Transverse colon (tissue), 4 donors: ENCODE measurements around the gene SFN. TPM values are rescaled to one million over a fixed set of nuclear protein-coding genes. Genes with fewer than 3 reads are reported as not detected.

Experiments used
- DNase-seq: peaks from one replicate; pipeline ENCODE4 v3.0.0-alpha.2; 2019
- H3K27ac ChIP-seq, 4 donors: fragments of 200-600 bp; sonication (generic); 2 replicates each; pipeline ENCODE4 v1.5.1; 2016 to 2018; ENCODE audit warnings: inconsistent platforms in 4 of 4
- H3K27me3 ChIP-seq: fragments of 200-600 bp; sonication (generic); 2 replicates; pipeline ENCODE4 v1.5.1; 2017; ENCODE audit warnings: inconsistent platforms
- H3K36me3 ChIP-seq, 4 donors: fragments of 200-600 bp; sonication (generic); 2 replicates each; pipeline ENCODE4 v1.5.1; 2017 to 2019; ENCODE audit warnings: inconsistent platforms in 4 of 4
- H3K4me1 ChIP-seq, 4 donors: fragments of 200-600 bp; sonication (generic); 2 replicates each; pipeline ENCODE4 v1.5.1; 2017 to 2020; ENCODE audit warnings: inconsistent platforms in 4 of 4
- H3K4me3 ChIP-seq, 4 donors: fragments of 200-600 bp; sonication (generic); 1 replicate in 1 of 4; 2 replicates in 3 of 4; pipeline versions ENCODE4 v1.5.1 to v1.6.1; 2017 to 2019; ENCODE audit warnings: inconsistent platforms in 4 of 4
- H3K9me3 ChIP-seq, 2 donors: fragments of 200-600 bp; sonication (generic); 2 replicates each; pipeline ENCODE4 v1.5.1; 2017 to 2019; ENCODE audit warnings: inconsistent platforms in 2 of 2
- EP300 ChIP-seq: sonication (generic); formaldehyde crosslinking; IDR thresholded peaks from one replicate; pipeline ENCODE4 v1.6.1; 2017; ENCODE audit warnings: antibody characterized with exemption, low read depth
- POLR2A ChIP-seq: fragments of 450-650 bp; IDR thresholded peaks from one replicate; pipeline ENCODE4 v1.6.1; 2016; ENCODE audit warnings: antibody characterized with exemption, mild to moderate bottlenecking, moderate library complexity
- POLR2AphosphoS5 ChIP-seq, 3 donors: sonication (generic); formaldehyde crosslinking; IDR thresholded peaks; one replicate each; pipeline ENCODE4 v1.6.1; 2016; ENCODE audit warnings: antibody characterized with exemption in 3 of 3
- WGBS, 2 donors: methylation state at CpG; one replicate each; pipeline ENCODE4 v1.1.5; 2018; ENCODE audit warnings: low coverage in 1 of 2; 5-methylcytosine and 5-hydroxymethylcytosine counted together
- in situ Hi-C, 4 donors: fragments of 200-750 bp; cut with MboI; loops; one replicate each; pipeline versions ENCODE4 v1.15.0 to v1.15.1; 2017; ENCODE audit warnings: low sequenced_read_pairs in 3 of 4, low pct_ligation_motif_present in 1 of 4, low pct_unique_long_range_greater_than_20kb in 1 of 4
- intact Hi-C: fragments of 100-400 bp; cut with DNase I; formaldehyde crosslinking; loops from one replicate; pipeline ENCODE4 v1.15.1; 2023; ENCODE audit warnings: low total_unique reads
- total RNA-seq, 4 donors: library from RNA; depleted of rRNA; stranded (reverse); fragments of >200 nt; gene quantifications; one replicate each; pipeline ENCODE4 v1.1.0, GENCODE V29; 2016
- TF ChIP-seq, protein P1 (sequence below), 5 experiments: fragments of 200-600 bp in 3 of 5; fragments of 450-650 bp in 2 of 5; sonication (generic) in 3 of 5; IDR thresholded peaks; 1 replicate in 2 of 5; 2 replicates in 3 of 5; pipeline ENCODE4 v1.5.1; 2016 to 2017; ENCODE audit warnings: antibody characterized with exemption in 5 of 5, inconsistent platforms in 3 of 5, mild to moderate bottlenecking in 2 of 5, moderate library complexity in 1 of 5

The SFN gene
- total RNA-seq, 4 donors from 2014 or later, result 50.2 to 197 (median 163) TPM

DNA sequence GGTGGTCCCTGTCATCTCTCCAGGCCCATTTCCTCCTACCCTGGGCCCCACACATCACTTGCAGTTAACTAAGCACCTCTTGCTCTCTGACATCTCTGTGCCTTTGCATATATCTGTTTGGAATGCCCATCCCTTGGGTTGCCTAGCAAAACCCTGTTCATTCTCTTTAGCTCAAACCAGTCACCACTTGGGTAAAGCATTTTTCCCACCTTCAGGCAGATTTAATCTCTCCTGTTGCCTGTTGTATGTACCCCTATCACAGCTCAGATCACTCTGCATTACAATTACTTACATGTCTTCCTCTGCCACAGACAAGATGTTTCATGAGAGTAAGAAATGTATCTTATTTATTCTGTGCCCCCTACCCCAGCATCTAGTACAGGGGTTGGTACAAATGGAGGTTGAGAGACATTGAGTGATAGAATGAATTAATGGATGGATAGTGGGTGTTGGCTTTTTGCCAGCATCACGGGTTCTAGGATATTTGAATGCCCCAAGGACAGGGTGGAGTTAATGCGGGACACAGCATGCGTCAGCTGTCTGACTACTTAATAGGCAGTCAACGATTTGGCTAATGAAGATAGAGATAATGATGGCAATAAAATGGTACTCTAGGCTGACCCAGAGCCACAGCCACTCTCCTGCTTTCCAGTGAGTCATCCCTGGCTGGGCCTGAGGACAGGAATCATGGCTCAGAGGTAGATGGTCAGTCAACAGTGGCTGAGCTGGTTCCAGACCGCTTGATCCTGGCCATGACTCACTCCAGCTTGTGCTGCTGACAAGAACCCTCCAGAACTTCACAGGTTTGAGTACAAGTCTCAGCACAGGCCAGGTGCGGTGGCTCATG lies 44.3 kb downstream of the SFN start:
- in situ Hi-C loops, result no loop called here
- DNase-seq, result peak; percentile 41
- 45 to 61% methylated on average over 4 to 6 of the region's 6 CpGs for WGBS, 2 donors

GRCh38 chr1:26909951-26910342 lies 47.0 kb downstream of the SFN start:
- H3K27me3 ChIP-seq, result no peaks in the 10 kb centered on the region
- H3K27ac ChIP-seq, result peak overlapping the region in 1 of 4 donors; percentile 55
- H3K9me3 ChIP-seq, result no peaks in the 10 kb centered on the region
- DNase-seq, result no peak
- H3K4me1 ChIP-seq, result peaks cover 0 to 32% (median 22%) of the 10 kb centered on the region in 4 donors
- intact Hi-C loops (no loop called here), in situ Hi-C loops (no loop called here)
- TF ChIP-seq, protein P1, sequence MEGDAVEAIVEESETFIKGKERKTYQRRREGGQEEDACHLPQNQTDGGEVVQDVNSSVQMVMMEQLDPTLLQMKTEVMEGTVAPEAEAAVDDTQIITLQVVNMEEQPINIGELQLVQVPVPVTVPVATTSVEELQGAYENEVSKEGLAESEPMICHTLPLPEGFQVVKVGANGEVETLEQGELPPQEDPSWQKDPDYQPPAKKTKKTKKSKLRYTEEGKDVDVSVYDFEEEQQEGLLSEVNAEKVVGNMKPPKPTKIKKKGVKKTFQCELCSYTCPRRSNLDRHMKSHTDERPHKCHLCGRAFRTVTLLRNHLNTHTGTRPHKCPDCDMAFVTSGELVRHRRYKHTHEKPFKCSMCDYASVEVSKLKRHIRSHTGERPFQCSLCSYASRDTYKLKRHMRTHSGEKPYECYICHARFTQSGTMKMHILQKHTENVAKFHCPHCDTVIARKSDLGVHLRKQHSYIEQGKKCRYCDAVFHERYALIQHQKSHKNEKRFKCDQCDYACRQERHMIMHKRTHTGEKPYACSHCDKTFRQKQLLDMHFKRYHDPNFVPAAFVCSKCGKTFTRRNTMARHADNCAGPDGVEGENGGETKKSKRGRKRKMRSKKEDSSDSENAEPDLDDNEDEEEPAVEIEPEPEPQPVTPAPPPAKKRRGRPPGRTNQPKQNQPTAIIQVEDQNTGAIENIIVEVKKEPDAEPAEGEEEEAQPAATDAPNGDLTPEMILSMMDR (IDR thresholded peaks at IDR 0.05), result no peak
- TF ChIP-seq EP300 (no peak), POLR2A (no peak), POLR2AphosphoS5 (IDR thresholded peaks at IDR 0.05) (no peak)
- 87% methylated on average over 3 of the region's 3 CpGs; no CpG with 5 or more reads in 1 of the 2 donors for WGBS, 2 donors
- H3K36me3 ChIP-seq, result no peaks in the 10 kb centered on the region
- H3K4me3 ChIP-seq, result no peak overlapping the region

More for the DNA sequence above, 44.3 kb downstream of the SFN start:
- Histone ChIP-seq H3K9me3 (no peaks in the 10 kb centered on the region), H3K36me3 (no peaks in the 10 kb centered on the region), H3K27ac (no peak overlapping the region), H3K4me1 (peaks cover 0 to 17% (median 10%) of the 10 kb centered on the region in 4 donors), H3K4me3 (no peak overlapping the region), H3K27me3 (no peaks in the 10 kb centered on the region)
- TF ChIP-seq, protein P1 (IDR thresholded peaks at IDR 0.05), result no peak
- no peak for TF ChIP-seq POLR2A
- intact Hi-C loops, result no loop called here

DNA sequence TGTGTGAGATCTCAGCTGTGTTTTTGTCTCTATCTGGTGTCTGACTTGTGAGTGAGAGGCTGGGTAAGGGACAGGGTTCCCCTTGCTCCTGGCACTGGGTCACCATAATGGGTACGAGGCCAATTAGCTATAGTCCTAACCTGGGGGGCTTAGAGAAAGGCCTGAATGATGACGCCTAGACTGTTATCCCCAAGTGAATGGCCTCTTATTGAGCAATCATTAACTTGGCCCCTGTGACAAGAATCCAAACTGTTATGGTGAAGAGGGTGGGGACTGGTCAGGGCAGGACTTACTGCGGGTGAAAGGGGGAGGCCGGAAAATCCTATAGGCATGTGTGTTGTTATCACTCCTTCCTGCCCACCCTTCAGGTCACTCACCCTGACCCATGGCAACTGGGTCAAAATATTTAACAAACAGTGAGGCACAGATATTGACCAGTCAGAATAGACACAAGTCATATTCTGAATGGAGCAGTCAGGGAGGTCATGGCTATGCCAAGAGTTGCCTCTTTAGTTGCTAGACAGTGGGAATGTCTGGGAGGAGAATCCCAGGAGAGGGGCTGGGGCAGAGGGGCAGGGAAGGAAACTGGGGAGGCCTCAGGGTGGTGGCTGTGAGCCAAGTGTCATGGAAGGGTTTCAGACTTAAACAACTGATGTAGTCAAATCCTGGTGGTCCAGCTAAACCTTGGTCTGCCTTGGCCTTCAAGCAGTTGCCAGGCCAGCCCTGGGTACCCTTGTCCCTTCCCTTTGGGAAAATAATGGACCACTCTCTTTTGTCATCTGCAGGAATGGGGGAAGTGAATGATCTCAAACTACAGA lies 47.6 kb downstream of the SFN start:
- peaks cover 0 to 38% (median 28%) of the 10 kb centered on the region in 4 donors for H3K4me1 ChIP-seq
- WGBS, 2 donors, result 45% methylated on average over 4 of the region's 4 CpGs; no CpG with 5 or more reads in 1 of the 2 donors
- in situ Hi-C loops, result no loop called here
- no peaks in the 10 kb centered on the region for H3K27me3 ChIP-seq
- no peaks in the 10 kb centered on the region for H3K36me3 ChIP-seq
- H3K9me3 ChIP-seq, result no peaks in the 10 kb centered on the region
- intact Hi-C loops, result no loop called here
- H3K27ac ChIP-seq, result peak overlapping the region in 1 of 4 donors; percentile 55
- TF ChIP-seq, protein P1 (IDR thresholded peaks at IDR 0.05), result no peak
- no peak for TF ChIP-seq POLR2AphosphoS5 (IDR thresholded peaks at IDR 0.05)
- TF ChIP-seq POLR2A, result no peak
- TF ChIP-seq EP300, result no peak
- DNase-seq, result no peak
- no peak overlapping the region for H3K4me3 ChIP-seq
